ENCODE measurements around the gene SLC12A8. TPM values are rescaled to one million over a fixed set of nuclear protein-coding genes. Genes with fewer than 3 reads are reported as not detected.
A peak's percentile ranks its signal among the peaks of the same experiment; 100 is the strongest.

Gene SLC12A8
- total RNA-seq, 1 donor from 2014 or later: 9.1 TPM

- TF ChIP-seq, protein P1, sequence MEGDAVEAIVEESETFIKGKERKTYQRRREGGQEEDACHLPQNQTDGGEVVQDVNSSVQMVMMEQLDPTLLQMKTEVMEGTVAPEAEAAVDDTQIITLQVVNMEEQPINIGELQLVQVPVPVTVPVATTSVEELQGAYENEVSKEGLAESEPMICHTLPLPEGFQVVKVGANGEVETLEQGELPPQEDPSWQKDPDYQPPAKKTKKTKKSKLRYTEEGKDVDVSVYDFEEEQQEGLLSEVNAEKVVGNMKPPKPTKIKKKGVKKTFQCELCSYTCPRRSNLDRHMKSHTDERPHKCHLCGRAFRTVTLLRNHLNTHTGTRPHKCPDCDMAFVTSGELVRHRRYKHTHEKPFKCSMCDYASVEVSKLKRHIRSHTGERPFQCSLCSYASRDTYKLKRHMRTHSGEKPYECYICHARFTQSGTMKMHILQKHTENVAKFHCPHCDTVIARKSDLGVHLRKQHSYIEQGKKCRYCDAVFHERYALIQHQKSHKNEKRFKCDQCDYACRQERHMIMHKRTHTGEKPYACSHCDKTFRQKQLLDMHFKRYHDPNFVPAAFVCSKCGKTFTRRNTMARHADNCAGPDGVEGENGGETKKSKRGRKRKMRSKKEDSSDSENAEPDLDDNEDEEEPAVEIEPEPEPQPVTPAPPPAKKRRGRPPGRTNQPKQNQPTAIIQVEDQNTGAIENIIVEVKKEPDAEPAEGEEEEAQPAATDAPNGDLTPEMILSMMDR (IDR thresholded peaks at IDR 0.05): no peak
- intact Hi-C loops (cut with DNase I): no loop called here
- no peaks in the 10 kb centered on the region for H3K4me1 ChIP-seq
- H3K36me3 ChIP-seq: no peaks in the 10 kb centered on the region
- no peak overlapping the region for H3K4me3 ChIP-seq
- H3K27ac ChIP-seq: no peak overlapping the region
- H3K9me3 ChIP-seq: no peaks in the 10 kb centered on the region
- ATAC-seq (no peak), DNase-seq (no peak)
- no peaks in the 10 kb centered on the region for H3K27me3 ChIP-seq (ENCODE audit: low read depth)
Observed at GRCh38 chr3:125256675-125257074, 44.1 kb upstream of the SLC12A8 start.

DNA sequence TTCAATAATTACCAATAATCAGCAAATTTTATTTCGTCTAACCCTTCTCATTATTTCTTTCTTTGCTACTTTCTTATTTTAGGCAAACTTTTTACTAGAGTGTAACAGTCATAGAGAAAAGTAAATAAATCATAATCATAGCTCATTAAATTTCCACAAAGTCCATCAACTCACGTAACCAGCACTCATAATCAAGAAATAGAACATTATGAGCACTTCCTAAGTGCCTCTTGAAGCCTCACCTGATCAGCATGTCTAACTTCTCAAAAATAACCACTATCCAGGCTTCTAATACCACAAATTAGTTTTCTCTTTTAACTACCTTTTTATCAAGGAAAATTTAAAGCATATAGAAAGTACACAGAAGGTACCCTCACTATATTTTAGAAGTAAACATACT, 38.4 kb upstream of the SLC12A8 start:
- peak in 1 of 2 donors; percentile 60 for ATAC-seq
- no peaks in the 10 kb centered on the region for H3K36me3 ChIP-seq
- no peak for DNase-seq
- H3K9me3 ChIP-seq: no peaks in the 10 kb centered on the region
- no peak overlapping the region for H3K27ac ChIP-seq
- H3K27me3 ChIP-seq (ENCODE audit: low read depth): no peaks in the 10 kb centered on the region
- H3K4me3 ChIP-seq: no peak overlapping the region
- intact Hi-C loops (cut with DNase I): no loop called here
- H3K4me1 ChIP-seq: no peaks in the 10 kb centered on the region
- TF ChIP-seq, protein P1 (IDR thresholded peaks at IDR 0.05): no peak

- Histone ChIP-seq H3K27me3 (ENCODE audit: low read depth) (no peaks in the 10 kb centered on the region), H3K9me3 (no peaks in the 10 kb centered on the region), H3K27ac (no peak overlapping the region), H3K4me3 (no peak overlapping the region), H3K36me3 (no peaks in the 10 kb centered on the region), H3K4me1 (no peaks in the 10 kb centered on the region)
- DNase-seq (no peak), ATAC-seq (no peak)
- intact Hi-C loops (cut with DNase I): no loop called here
- TF ChIP-seq, protein P1 (IDR thresholded peaks at IDR 0.05): no peak
Observed at GRCh38 chr3:125246237-125246636, 33.7 kb upstream of the SLC12A8 start.

DNA sequence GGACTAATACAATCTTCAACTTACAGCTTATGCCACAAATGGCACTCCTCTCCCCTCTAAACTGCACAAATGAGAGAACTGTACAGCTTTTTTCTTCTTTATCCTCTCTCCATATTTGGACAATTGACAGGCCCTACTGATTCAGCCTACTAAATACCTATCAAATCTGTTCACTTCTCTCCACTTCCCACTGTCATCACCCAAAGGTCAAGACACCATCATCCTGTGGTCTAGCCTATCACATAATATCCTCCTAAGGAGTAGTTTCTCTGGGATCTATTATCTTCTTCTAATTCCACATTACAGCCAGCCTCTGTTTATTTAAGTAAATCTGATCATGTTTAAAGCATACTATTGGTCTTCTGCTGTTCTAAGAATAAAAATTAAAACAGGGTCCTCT, 33.0 kb upstream of the SLC12A8 start:
- intact Hi-C loops (cut with DNase I): no loop called here
- ATAC-seq: no peak
- TF ChIP-seq, protein P1 (IDR thresholded peaks at IDR 0.05): no peak
- Histone ChIP-seq H3K27me3 (ENCODE audit: low read depth) (no peaks in the 10 kb centered on the region), H3K27ac (no peak overlapping the region), H3K9me3 (no peaks in the 10 kb centered on the region), H3K4me3 (no peak overlapping the region), H3K36me3 (no peaks in the 10 kb centered on the region), H3K4me1 (peaks cover 6% of the 10 kb centered on the region)
- no peak for DNase-seq

GRCh38 chr3:125240496-125240895, 27.9 kb upstream of the SLC12A8 start:
- Histone ChIP-seq H3K36me3 (no peaks in the 10 kb centered on the region), H3K4me3 (no peak overlapping the region), H3K27ac (no peak overlapping the region), H3K9me3 (no peaks in the 10 kb centered on the region), H3K27me3 (ENCODE audit: low read depth) (no peaks in the 10 kb centered on the region), H3K4me1 (peaks cover 11% of the 10 kb centered on the region)
- intact Hi-C loops (cut with DNase I): no loop called here
- DNase-seq (peak; percentile 66), ATAC-seq (peak; percentile 62 to 83)
- TF ChIP-seq, protein P1 (IDR thresholded peaks at IDR 0.05): no peak

DNA sequence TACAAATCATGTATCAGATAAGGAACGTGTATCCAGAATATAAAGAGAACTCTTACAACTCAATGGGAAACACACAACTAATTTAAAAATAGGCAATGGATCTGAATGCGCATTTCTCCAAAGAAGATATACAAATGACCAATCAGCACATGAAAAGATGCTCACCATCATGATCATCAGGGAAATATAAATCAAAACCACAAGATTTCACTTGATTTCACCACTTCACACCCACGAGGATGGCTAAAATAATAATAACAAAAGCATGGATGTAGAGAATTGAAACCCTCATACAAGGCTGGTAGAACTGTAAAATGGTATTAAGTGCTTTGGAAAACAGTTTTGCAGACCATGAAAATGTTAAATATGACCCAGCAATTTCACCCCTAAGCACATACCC, 26.7 kb upstream of the SLC12A8 start:
- no peak overlapping the region for H3K27ac ChIP-seq
- H3K9me3 ChIP-seq: no peaks in the 10 kb centered on the region
- no peak overlapping the region for H3K4me3 ChIP-seq
- peaks cover 11% of the 10 kb centered on the region for H3K4me1 ChIP-seq
- intact Hi-C loops (cut with DNase I): no loop called here
- no peaks in the 10 kb centered on the region for H3K36me3 ChIP-seq
- ATAC-seq (no peak), DNase-seq (no peak)
- TF ChIP-seq, protein P1 (IDR thresholded peaks at IDR 0.05): no peak
- no peaks in the 10 kb centered on the region for H3K27me3 ChIP-seq (ENCODE audit: low read depth)
